AG09319 (cell line): ENCODE measurements around the gene COL6A3.
"Not testable (repeated sequence)": the region's sequence is repeated elsewhere in the genome, so short reads cannot be mapped to it uniquely, and the experiment has no call there.

Source experiments
- DNase-seq: peaks from one replicate; pipeline ENCODE4 v3.0.0-alpha.2; 2010; ENCODE audit warnings: low read depth; ENCODE audit errors: extremely low read depth
- CTCF ChIP-seq: IDR thresholded peaks from 2 replicates; pipeline ENCODE4 v1.5.1; 2011; ENCODE audit warnings: low read depth, mild to moderate bottlenecking, inconsistent platforms, low read length, moderate library complexity

COL6A3 gene

GRCh38 chr2:237307474-237307873 lies 106.5 kb downstream of the COL6A3 start:
- no peak for TF ChIP-seq CTCF
- DNase-seq, result no peak

- no peak for TF ChIP-seq CTCF
- DNase-seq, result no peak
Observed at GRCh38 chr2:237306787-237307170, 107.2 kb downstream of the COL6A3 start.

GRCh38 chr2:237306083-237306786 lies 107.7 kb downstream of the COL6A3 start:
- DNase-seq, result no peak

GRCh38 chr2:237305579-237305978 lies 108.4 kb downstream of the COL6A3 start:
- TF ChIP-seq CTCF, result no peak
- no peak for DNase-seq

More at GRCh38 chr2:237306083-237306786, 107.7 kb downstream of the COL6A3 start:
- TF ChIP-seq CTCF, result no peak

GRCh38 chr2:237304763-237305514 lies 109.0 kb downstream of the COL6A3 start:
- no peak for DNase-seq
- TF ChIP-seq CTCF, result no peak

DNA sequence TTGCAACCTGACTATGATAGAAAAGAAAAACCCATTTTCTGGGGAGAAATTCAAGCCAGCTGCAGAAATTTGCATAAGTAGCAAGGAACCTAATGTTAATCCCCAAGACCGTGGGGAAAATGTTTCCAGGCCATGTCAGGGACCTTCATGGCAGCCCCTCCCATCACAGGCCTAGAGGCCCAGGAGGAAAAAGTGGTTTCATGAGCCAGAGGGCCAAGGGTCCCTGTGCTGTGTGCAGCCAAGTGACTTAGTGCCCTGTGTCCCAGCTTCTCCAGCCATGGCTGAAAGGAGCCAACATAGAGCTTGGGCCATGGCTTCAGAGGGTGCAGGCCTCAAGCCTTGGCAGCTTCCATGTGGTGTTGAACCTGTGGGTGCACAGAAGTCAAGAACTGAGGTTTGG lies 110.7 kb downstream of the COL6A3 start:
- not testable (repeated sequence) for DNase-seq

GRCh38 chr2:237301595-237301994 lies 112.4 kb downstream of the COL6A3 start:
- DNase-seq, result no peak
- TF ChIP-seq CTCF, result no peak
